K562 (cell line): Measurements from ENCODE around the gene EML1. TPM values are rescaled to one million over a fixed set of nuclear protein-coding genes. Genes with fewer than 3 reads are reported as not detected.

Source experiments
- ATAC-seq: fragments of 200-7000 bp; cut with Tn5 transposase; 3 replicates; pipeline ENCODE4 v1.9.1; 2020; ENCODE audit warnings: moderate library complexity
- BruUV-seq: library from RNA; stranded (reverse); fragments of 400-500 nt; replicated peaks from 2 replicates; lab custom pipeline; 2021; lab: Mats Ljungman, UMichigan
- CTCF ChIA-PET: fragments of 300-600 bp; formaldehyde crosslinking; extraction: SDS; loops from one replicate; lab custom pipeline; 2021; ENCODE audit warnings: low intra/inter-chr PET ratio; lab: Yijun Ruan, JAX
- POLR2A ChIA-PET: fragments of 300-600, 350-650 bp; sonication (Branson Sonifier 250); formaldehyde crosslinking; extraction: SDS; loops from one replicate; lab custom pipeline; 2021; ENCODE audit warnings: antibody characterized with exemption, inconsistent platforms; lab: Yijun Ruan, JAX
- DNase-seq, 4 experiments: peaks; one replicate each; pipeline versions ENCODE4 v3.0.0 to v3.0.0-alpha.2; 2011 to 2018; ENCODE audit warnings: low spot score in 3 of 4, mixed read lengths in 3 of 4; ENCODE audit errors: extremely low read depth in 1 of 4
- FAIRE-seq: peaks from 2 replicates; lab custom pipeline; 2011; peaks lifted over from hg19 to GRCh38; lab: Jason Lieb, UNC
- H2AFZ ChIP-seq: 2 replicates; pipeline ENCODE4 v1.6.0; 2011; ENCODE audit warnings: low read depth, low read length, control low read depth, inconsistent platforms
- H3K27ac ChIP-seq: fragments of 200-600 bp; 3 replicates; pipeline ENCODE4 v1.8.0; 2011; ENCODE audit warnings: low read depth, mild to moderate bottlenecking, control low read depth, inconsistent platforms, low read length, moderate library complexity, mixed read lengths; ENCODE audit errors: extremely low read depth
- H3K27me3 ChIP-seq, 2 experiments: fragments of 300-600 bp in 1 of 2; 2 replicates in 1 of 2; 3 replicates in 1 of 2; pipeline versions ENCODE4 v1.6.0 to v1.8.0; 2011; ENCODE audit warnings: inconsistent platforms in 2 of 2, low read length in 2 of 2, mild to moderate bottlenecking in 1 of 2, mixed read lengths in 1 of 2, moderate library complexity in 1 of 2; ENCODE audit not compliant: control insufficient read depth in 2 of 2, insufficient read depth in 2 of 2
- H3K36me3 ChIP-seq: fragments of 300-600 bp; 3 replicates; pipeline ENCODE4 v1.8.0; 2011; ENCODE audit warnings: mild to moderate bottlenecking, low read length, inconsistent platforms; ENCODE audit not compliant: control insufficient read depth, insufficient read depth
- H3K4me1 ChIP-seq, 2 experiments: fragments of 200-600 bp in 1 of 2; replicated peaks in 1 of 2; 2 replicates in 1 of 2; 3 replicates in 1 of 2; pipeline versions ENCODE4 v1.5.1 to v1.8.0; 2011; ENCODE audit warnings: inconsistent platforms in 2 of 2, low read length in 2 of 2, mild to moderate bottlenecking in 1 of 2, mixed read lengths in 1 of 2, moderate library complexity in 1 of 2; ENCODE audit not compliant: control insufficient read depth in 2 of 2, insufficient read depth in 2 of 2
- H3K4me2 ChIP-seq: 2 replicates; pipeline ENCODE4 v1.6.1; 2011; ENCODE audit warnings: low read length, control low read depth, inconsistent platforms, mixed read lengths; ENCODE audit not compliant: insufficient read depth
- H3K4me3 ChIP-seq: fragments of 200-600 bp; sonication (generic), shearing (Covaris generic); 2 replicates; pipeline ENCODE4 v1.5.1; 2016; ENCODE audit warnings: control low read depth, inconsistent platforms
- H3K79me2 ChIP-seq: fragments of 200-600 bp; 3 replicates; pipeline ENCODE4 v1.8.0; 2011; ENCODE audit warnings: low read length, inconsistent platforms; ENCODE audit not compliant: control insufficient read depth, insufficient read depth
- H3K9ac ChIP-seq, 2 experiments: 2 replicates each; pipeline versions ENCODE4 v1.6.0 to v1.6.1; 2011; ENCODE audit warnings: low read depth in 2 of 2, low read length in 2 of 2, control low read depth in 1 of 2, inconsistent platforms in 1 of 2, mild to moderate bottlenecking in 1 of 2, mixed read lengths in 1 of 2; ENCODE audit not compliant: insufficient read depth in 1 of 2
- H3K9me1 ChIP-seq: one replicate; pipeline ENCODE4 v1.6.0; 2011; ENCODE audit warnings: inconsistent platforms, mild to moderate bottlenecking, low read length, moderate library complexity; ENCODE audit not compliant: control insufficient read depth, insufficient read depth
- H3K9me3 ChIP-seq: replicated peaks from 2 replicates; pipeline ENCODE4 v1.5.1; 2011; ENCODE audit warnings: low read depth, low read length, inconsistent platforms; ENCODE audit not compliant: control insufficient read depth, insufficient read depth
- H4K20me1 ChIP-seq: replicated peaks from 2 replicates; pipeline ENCODE4 v1.6.1; 2011; ENCODE audit warnings: low read length, inconsistent platforms, mixed read lengths; ENCODE audit not compliant: control insufficient read depth, insufficient read depth
- EP300 ChIP-seq: IDR thresholded peaks from 2 replicates; pipeline ENCODE4 v1.6.1; 2012; ENCODE audit warnings: low read length, improper control_type of control experiment
- MCM3 ChIP-seq: fragments of 450-650 bp; IDR thresholded peaks from 2 replicates; pipeline ENCODE4 v1.6.1; 2016
- SREBF2 ChIP-seq: sonication (generic); formaldehyde crosslinking; IDR thresholded peaks from 2 replicates; pipeline ENCODE4 v1.4.0; 2020; ENCODE audit warnings: mild to moderate bottlenecking, missing genetic modification reagents
- TAL1 ChIP-seq: fragments of 450-650 bp; IDR thresholded peaks from 2 replicates; pipeline ENCODE4 v1.6.1; 2016; ENCODE audit warnings: mild to moderate bottlenecking
- U2AF1 ChIP-seq: fragments of 200-400 bp; formaldehyde crosslinking; optimal IDR thresholded peaks from 2 replicates; pipeline ENCODE3; 2017; ENCODE audit warnings: mild to moderate bottlenecking, low read depth, low read length, moderate library complexity
- ZNF146 ChIP-seq: IDR thresholded peaks from one replicate; pipeline ENCODE4 v1.6.1; 2018; ENCODE audit warnings: missing compliant biosample characterization; ENCODE audit not compliant: unreplicated experiment
- ZNF75A ChIP-seq: fragments of 450-650 bp; formaldehyde crosslinking; IDR thresholded peaks from 2 replicates; pipeline ENCODE4 v1.4.0; 2020; ENCODE audit warnings: mild to moderate bottlenecking
- WGBS: fragments of 100-300 bp; shearing (Covaris generic); methylation state at CpG from one replicate; pipeline ENCODE4 v1.1.6; 2016; ENCODE audit warnings: low coverage, mixed read lengths; ENCODE audit not compliant: insufficient coverage; ENCODE audit errors: missing lambda C conversion rate; 5-methylcytosine and 5-hydroxymethylcytosine counted together
- in situ Hi-C: fragments of 300-500 bp; cut with MboI; formaldehyde crosslinking; loops from 4 replicates; pipeline ENCODE4 v1.15.0; 2018; ENCODE audit warnings: inconsistent platforms, mixed read lengths
- intact Hi-C: fragments of 100-400 bp; cut with micrococcal nuclease; formaldehyde crosslinking; loops from 2 replicates; pipeline ENCODE4 v1.14.2; 2022
- polyA plus RNA-seq, 8 experiments: library from polyadenylated mRNA; depleted of rRNA in 4 of 8; stranded (reverse) in 5 of 8; unstranded in 3 of 8; fragments of >200 nt; fragmentation: Nextera tagmentation in 2 of 8; fragmentation: Illumina TruSeq in 1 of 8; extraction: Ambion mirVana in 2 of 8; extraction: Trizol in 1 of 8; gene quantifications; 2 replicates each; pipeline versions ENCODE4 v1.2.1 to v1.2.3, GENCODE V29; 2011 to 2014; ENCODE audit warnings: inconsistent platforms in 1 of 8, missing spikeins in 1 of 8
- total RNA-seq, 7 experiments: library from RNA; depleted of rRNA in 6 of 7; stranded (reverse); fragments of >200 nt in 6 of 7; fragmentation: Illumina TruSeq in 2 of 7; extraction: Trizol in 2 of 7; gene quantifications; 2 replicates each; pipeline versions ENCODE4 v1.2.1 to v1.2.3, GENCODE V29; 2011 to 2021; ENCODE audit warnings: low replicate concordance in 1 of 7
- TF ChIP-seq, protein P1 (sequence below), 2 experiments: fragments of 250-450 bp in 1 of 2; fragments of 450-650 bp in 1 of 2; sonication (Bioruptor Pico) in 1 of 2; IDR thresholded peaks; 2 replicates each; pipeline versions ENCODE4 v1.6.1 to v1.8.0; 2016 to 2021; ENCODE audit warnings: mild to moderate bottlenecking in 2 of 2, moderate library complexity in 2 of 2, missing compliant biosample characterization in 1 of 2, missing genetic modification characterization in 1 of 2

EML1 gene
- total and polyA plus RNA-seq, 9 of the 15 experiments (the other 6 are each of a cell fraction or from before 2014, with no cell fraction given) = 0.01 to 0.35 (median 0.07) TPM; not detected in 2

DNA sequence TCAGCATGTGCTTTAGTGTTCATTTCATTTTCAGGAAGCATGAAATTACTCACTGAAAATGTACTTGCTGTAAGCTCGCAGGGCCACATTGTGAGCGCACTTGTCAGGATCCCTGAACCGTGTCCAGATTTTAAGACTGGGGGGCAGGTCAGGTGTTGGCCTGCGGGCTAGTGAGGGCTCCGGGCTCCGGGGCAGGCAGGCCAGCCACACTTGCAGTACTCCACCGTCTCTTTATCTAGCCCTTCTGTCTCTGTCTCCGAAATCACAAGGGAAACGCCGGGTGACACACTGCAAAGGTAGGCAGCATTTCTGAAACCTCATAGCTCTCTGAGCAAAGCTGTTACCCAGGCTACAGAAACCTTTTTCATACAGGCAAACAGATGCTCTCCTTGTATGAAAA lies 98.7 kb downstream of the EML1 start (continued):
- TF ChIP-seq, protein P1, sequence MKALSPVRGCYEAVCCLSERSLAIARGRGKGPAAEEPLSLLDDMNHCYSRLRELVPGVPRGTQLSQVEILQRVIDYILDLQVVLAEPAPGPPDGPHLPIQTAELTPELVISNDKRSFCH (CRISPR knock-in tag; IDR thresholded peaks at IDR 0.05) = no peak
- TF ChIP-seq, protein P1 (tag; IDR thresholded peaks at IDR 0.05) = no peak

DNA sequence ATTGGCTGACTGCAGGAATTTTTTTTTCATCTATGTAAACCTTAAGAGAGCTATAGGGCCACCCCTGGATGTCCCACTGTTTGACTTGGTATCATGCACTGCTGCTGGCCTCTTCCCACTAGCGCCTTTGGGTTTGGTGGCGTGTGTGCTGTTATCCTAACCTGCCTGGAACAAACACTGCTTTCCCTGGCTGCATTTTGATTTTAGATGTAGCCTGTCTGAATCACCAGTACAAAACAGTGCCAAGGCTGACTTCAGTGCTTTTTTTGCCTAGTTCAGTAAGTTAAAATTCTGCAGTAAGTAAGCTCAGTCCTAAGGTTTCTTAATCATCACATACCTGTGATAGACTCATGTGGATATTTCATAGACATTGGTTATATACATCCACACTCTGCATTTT lies 99.2 kb downstream of the EML1 start:
- BruUV-seq = no TSS peak
- H3K4me3 ChIP-seq = no peak overlapping the region
- no peak overlapping the region for H3K4me2 ChIP-seq
- H3K9me1 ChIP-seq = no peaks in the 10 kb centered on the region
- intact Hi-C loops = no loop called here
- no peak overlapping the region for H3K9ac ChIP-seq
- 0% methylated on average over 1 of the region's 2 CpGs for WGBS
- no peaks in the 10 kb centered on the region for H3K36me3 ChIP-seq
- H3K79me2 ChIP-seq = no peaks in the 10 kb centered on the region
- no peak overlapping the region for H3K27ac ChIP-seq
- ATAC-seq (no peak), DNase-seq (no peak), FAIRE-seq (no peak)
- H3K9me3 ChIP-seq = no peaks in the 10 kb centered on the region
- H3K27me3 ChIP-seq = peaks cover 10 to 42% of the 10 kb centered on the region in 2 experiments; a peak in 3 of 5 replicates
- H4K20me1 ChIP-seq = no peaks in the 10 kb centered on the region
- H2AFZ ChIP-seq = no peak overlapping the region
- ChIA-PET POLR2A (no interaction called here), CTCF (no interaction called here)
- TF ChIP-seq ZNF146 (CRISPR knock-in tag) (no peak), ZNF75A (CRISPR knock-in tag) (no peak), U2AF1 (no peak), MCM3 (no peak), SREBF2 (CRISPR knock-in tag) (no peak), EP300 (no peak), TAL1 (no peak)
- H3K4me1 ChIP-seq = no peaks in the 10 kb centered on the region
- in situ Hi-C loops = loop anchor here (25.0 kb wide), 1 partner anchor 505 kb away; no protein-coding TSS in a partner anchor
